K562 (cell line): ENCODE results near the gene DPM1. TPM values are rescaled to one million over a fixed set of nuclear protein-coding genes. Genes with fewer than 3 reads are reported as not detected.

Experiments used
- CBFA2T2 ChIP-seq: fragments of 450-650 bp; conservative IDR thresholded peaks from 2 replicates; pipeline ENCODE4 v1.6.1; 2017; ENCODE audit warnings: mild to moderate bottlenecking
- CCNT2 ChIP-seq: IDR thresholded peaks from 2 replicates; pipeline ENCODE4 v1.6.1; 2011; ENCODE audit warnings: borderline replicate concordance, low read depth, mild to moderate bottlenecking, moderate library complexity, mixed read lengths, low read length; ENCODE audit not compliant: insufficient read length; ENCODE audit errors: extremely low read depth
- DPF2 ChIP-seq: fragments of 450-650 bp; IDR thresholded peaks from 2 replicates; pipeline ENCODE4 v1.6.1; 2016
- FOS ChIP-seq: IDR thresholded peaks from 3 replicates; pipeline ENCODE4 v1.6.1; 2011; ENCODE audit not compliant: insufficient read length; ENCODE audit errors: extremely low read depth
- GTF2F1 ChIP-seq: IDR thresholded peaks from 2 replicates; pipeline ENCODE4 v1.6.1; 2011; ENCODE audit warnings: low read depth, low read length, improper control_type of control experiment
- RAD21 ChIP-seq, 2 experiments: fragments of 250-450 bp in 1 of 2; fragments of 450-650 bp in 1 of 2; sonication (Bioruptor Pico) in 1 of 2; formaldehyde crosslinking in 1 of 2; IDR thresholded peaks in 1 of 2; conservative IDR thresholded peaks in 1 of 2; 2 replicates each; pipeline versions ENCODE4 v1.4.0 to v1.8.0; 2020 to 2022; ENCODE audit warnings: mild to moderate bottlenecking in 2 of 2, moderate library complexity in 1 of 2
- SAFB2 ChIP-seq: fragments of 200-400 bp; formaldehyde crosslinking; IDR thresholded peaks from 2 replicates; pipeline ENCODE4 v1.6.1; 2018; ENCODE audit warnings: borderline replicate concordance, low read length, low read depth, moderate library complexity; ENCODE audit not compliant: severe bottlenecking
- SOX6 ChIP-seq: fragments of 450-650 bp; IDR thresholded peaks from 2 replicates; pipeline ENCODE4 v1.6.1; 2014; ENCODE audit warnings: mild to moderate bottlenecking
- TBP ChIP-seq: optimal IDR thresholded peaks from 2 replicates; pipeline ENCODE3; 2011; ENCODE audit warnings: low read depth, low read length, improper control_type of control experiment
- ZNF668 ChIP-seq: fragments of 250-450 bp; sonication (Bioruptor Pico); IDR thresholded peaks from 2 replicates; pipeline ENCODE4 v1.8.0; 2022; ENCODE audit warnings: mild to moderate bottlenecking, inconsistent platforms
- ZNF778 ChIP-seq: fragments of 450-650 bp; formaldehyde crosslinking; IDR thresholded peaks from 2 replicates; pipeline ENCODE4 v1.4.0; 2020; ENCODE audit warnings: mild to moderate bottlenecking, moderate library complexity
- polyA plus RNA-seq, 8 experiments: library from polyadenylated mRNA; depleted of rRNA in 4 of 8; stranded (reverse) in 5 of 8; unstranded in 3 of 8; fragments of >200 nt; fragmentation: Nextera tagmentation in 2 of 8; fragmentation: Illumina TruSeq in 1 of 8; extraction: Ambion mirVana in 2 of 8; extraction: Trizol in 1 of 8; gene quantifications; 2 replicates each; pipeline versions ENCODE4 v1.2.1 to v1.2.3, GENCODE V29; 2011 to 2014; ENCODE audit warnings: inconsistent platforms in 1 of 8, missing spikeins in 1 of 8
- total RNA-seq, 7 experiments: library from RNA; depleted of rRNA in 6 of 7; stranded (reverse); fragments of >200 nt in 6 of 7; fragmentation: Illumina TruSeq in 2 of 7; extraction: Trizol in 2 of 7; gene quantifications; 2 replicates each; pipeline versions ENCODE4 v1.2.1 to v1.2.3, GENCODE V29; 2011 to 2021; ENCODE audit warnings: low replicate concordance in 1 of 7
- TF ChIP-seq, protein P1 (sequence below): fragments of 250-450 bp; sonication (Bioruptor Pico); IDR thresholded peaks from 2 replicates; pipeline ENCODE4 v1.5.0; 2021
- TF ChIP-seq, protein P2 (sequence below): fragments of 450-650 bp; formaldehyde crosslinking; IDR thresholded peaks from 2 replicates; pipeline ENCODE4 v1.4.0; 2020; ENCODE audit warnings: mild to moderate bottlenecking, moderate library complexity
- TF ChIP-seq, protein P3 (sequence below): fragments of 450-650 bp; IDR thresholded peaks from 2 replicates; pipeline ENCODE4 v1.7.1; 2018; ENCODE audit warnings: mild to moderate bottlenecking, low read depth; ENCODE audit not compliant: partially characterized antibody
- TF ChIP-seq, protein P4 (sequence below): fragments of 250-450 bp; sonication (Bioruptor Pico); IDR thresholded peaks from 2 replicates; pipeline ENCODE4 v1.4.0; 2020; ENCODE audit warnings: mild to moderate bottlenecking, moderate library complexity
- TF ChIP-seq, protein P5 (sequence below): fragments of 450-650 bp; formaldehyde crosslinking; IDR thresholded peaks from 2 replicates; pipeline ENCODE4 v1.4.0; 2020; ENCODE audit warnings: mild to moderate bottlenecking, moderate library complexity
- TF ChIP-seq, protein P6 (sequence below): IDR thresholded peaks from 2 replicates; pipeline ENCODE4 v1.6.1; 2011; ENCODE audit not compliant: insufficient read length; ENCODE audit errors: extremely low read depth

The DPM1 gene
- total and polyA plus RNA-seq, 9 of the 15 experiments (the other 6 are each of a cell fraction or from before 2014, with no cell fraction given): 75.2 to 190 (median 153) TPM

DNA sequence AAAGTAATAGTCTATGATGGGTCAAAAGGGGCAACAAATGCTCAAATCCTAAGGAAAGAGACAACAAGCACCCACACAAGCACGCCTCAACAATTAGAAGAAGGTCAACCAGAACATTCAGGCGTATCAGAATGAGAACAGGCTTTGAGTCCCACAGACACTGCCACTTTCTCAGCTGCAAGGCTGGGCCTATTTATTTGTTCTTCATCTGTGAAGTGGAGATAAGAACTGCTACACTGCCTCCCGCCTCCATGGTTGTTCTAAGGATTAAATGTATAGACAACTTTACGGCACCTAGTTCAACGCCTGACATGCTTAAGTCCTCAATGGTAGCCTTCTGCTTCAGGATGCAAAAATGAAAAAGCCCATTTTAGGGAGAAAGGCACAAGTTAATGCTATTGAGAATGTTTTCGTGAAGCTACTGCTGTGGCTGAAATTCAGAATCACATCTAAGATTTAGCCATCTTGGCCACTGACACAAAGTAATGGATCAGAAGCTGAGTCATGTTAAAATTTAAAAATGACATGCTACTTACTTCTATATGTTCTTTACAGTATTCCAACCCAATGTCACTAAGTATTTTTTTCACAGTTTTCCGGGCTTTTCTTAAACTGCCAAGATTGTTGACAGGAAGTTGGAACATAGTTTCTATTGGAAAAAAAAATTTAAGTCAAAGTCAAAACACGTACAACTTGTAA lies 54.8 kb downstream of the DPM1 start (continued):
- no peak for TF ChIP-seq ZNF778
- TF ChIP-seq, protein P1, sequence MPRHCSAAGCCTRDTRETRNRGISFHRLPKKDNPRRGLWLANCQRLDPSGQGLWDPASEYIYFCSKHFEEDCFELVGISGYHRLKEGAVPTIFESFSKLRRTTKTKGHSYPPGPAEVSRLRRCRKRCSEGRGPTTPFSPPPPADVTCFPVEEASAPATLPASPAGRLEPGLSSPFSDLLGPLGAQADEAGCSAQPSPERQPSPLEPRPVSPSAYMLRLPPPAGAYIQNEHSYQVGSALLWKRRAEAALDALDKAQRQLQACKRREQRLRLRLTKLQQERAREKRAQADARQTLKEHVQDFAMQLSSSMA: no peak
- TF ChIP-seq, protein P2, sequence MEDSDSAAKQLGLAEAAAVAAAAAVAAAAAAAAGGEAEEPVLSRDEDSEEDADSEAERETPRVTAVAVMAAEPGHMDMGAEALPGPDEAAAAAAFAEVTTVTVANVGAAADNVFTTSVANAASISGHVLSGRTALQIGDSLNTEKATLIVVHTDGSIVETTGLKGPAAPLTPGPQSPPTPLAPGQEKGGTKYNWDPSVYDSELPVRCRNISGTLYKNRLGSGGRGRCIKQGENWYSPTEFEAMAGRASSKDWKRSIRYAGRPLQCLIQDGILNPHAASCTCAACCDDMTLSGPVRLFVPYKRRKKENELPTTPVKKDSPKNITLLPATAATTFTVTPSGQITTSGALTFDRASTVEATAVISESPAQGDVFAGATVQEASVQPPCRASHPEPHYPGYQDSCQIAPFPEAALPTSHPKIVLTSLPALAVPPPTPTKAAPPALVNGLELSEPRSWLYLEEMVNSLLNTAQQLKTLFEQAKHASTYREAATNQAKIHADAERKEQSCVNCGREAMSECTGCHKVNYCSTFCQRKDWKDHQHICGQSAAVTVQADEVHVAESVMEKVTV: no peak
- peak; percentile 95 for TF ChIP-seq CBFA2T2
- TF ChIP-seq, protein P3, sequence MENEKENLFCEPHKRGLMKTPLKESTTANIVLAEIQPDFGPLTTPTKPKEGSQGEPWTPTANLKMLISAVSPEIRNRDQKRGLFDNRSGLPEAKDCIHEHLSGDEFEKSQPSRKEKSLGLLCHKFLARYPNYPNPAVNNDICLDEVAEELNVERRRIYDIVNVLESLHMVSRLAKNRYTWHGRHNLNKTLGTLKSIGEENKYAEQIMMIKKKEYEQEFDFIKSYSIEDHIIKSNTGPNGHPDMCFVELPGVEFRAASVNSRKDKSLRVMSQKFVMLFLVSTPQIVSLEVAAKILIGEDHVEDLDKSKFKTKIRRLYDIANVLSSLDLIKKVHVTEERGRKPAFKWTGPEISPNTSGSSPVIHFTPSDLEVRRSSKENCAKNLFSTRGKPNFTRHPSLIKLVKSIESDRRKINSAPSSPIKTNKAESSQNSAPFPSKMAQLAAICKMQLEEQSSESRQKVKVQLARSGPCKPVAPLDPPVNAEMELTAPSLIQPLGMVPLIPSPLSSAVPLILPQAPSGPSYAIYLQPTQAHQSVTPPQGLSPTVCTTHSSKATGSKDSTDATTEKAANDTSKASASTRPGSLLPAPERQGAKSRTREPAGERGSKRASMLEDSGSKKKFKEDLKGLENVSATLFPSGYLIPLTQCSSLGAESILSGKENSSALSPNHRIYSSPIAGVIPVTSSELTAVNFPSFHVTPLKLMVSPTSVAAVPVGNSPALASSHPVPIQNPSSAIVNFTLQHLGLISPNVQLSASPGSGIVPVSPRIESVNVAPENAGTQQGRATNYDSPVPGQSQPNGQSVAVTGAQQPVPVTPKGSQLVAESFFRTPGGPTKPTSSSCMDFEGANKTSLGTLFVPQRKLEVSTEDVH: no peak
- TF ChIP-seq SAFB2: no peak
- no peak for TF ChIP-seq TBP
- no peak for TF ChIP-seq ZNF668 (CRISPR knock-in tag)
- TF ChIP-seq CCNT2: peak; percentile 95
- TF ChIP-seq, protein P4, sequence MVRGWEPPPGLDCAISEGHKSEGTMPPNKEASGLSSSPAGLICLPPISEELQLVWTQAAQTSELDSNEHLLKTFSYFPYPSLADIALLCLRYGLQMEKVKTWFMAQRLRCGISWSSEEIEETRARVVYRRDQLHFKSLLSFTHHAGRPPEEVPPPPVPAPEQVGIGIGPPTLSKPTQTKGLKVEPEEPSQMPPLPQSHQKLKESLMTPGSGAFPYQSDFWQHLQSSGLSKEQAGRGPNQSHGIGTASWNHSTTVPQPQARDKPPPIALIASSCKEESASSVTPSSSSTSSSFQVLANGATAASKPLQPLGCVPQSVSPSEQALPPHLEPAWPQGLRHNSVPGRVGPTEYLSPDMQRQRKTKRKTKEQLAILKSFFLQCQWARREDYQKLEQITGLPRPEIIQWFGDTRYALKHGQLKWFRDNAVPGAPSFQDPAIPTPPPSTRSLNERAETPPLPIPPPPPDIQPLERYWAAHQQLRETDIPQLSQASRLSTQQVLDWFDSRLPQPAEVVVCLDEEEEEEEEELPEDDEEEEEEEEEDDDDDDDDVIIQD: no peak
- TF ChIP-seq GTF2F1: no peak
- TF ChIP-seq, protein P5, sequence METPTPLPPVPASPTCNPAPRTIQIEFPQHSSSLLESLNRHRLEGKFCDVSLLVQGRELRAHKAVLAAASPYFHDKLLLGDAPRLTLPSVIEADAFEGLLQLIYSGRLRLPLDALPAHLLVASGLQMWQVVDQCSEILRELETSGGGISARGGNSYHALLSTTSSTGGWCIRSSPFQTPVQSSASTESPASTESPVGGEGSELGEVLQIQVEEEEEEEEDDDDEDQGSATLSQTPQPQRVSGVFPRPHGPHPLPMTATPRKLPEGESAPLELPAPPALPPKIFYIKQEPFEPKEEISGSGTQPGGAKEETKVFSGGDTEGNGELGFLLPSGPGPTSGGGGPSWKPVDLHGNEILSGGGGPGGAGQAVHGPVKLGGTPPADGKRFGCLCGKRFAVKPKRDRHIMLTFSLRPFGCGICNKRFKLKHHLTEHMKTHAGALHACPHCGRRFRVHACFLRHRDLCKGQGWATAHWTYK (CRISPR knock-in tag): peak; percentile 69; the same call in 1 of the 2 replicates
- no peak for TF ChIP-seq FOS
- TF ChIP-seq SOX6: peak; percentile 95
- no peak for TF ChIP-seq RAD21 (CRISPR knock-in tag; conservative IDR thresholded peaks at IDR 0.05 in 1 of 2, IDR thresholded peaks at IDR 0.05 in 1 of 2)
- TF ChIP-seq DPF2: peak; percentile 97
- TF ChIP-seq, protein P6, sequence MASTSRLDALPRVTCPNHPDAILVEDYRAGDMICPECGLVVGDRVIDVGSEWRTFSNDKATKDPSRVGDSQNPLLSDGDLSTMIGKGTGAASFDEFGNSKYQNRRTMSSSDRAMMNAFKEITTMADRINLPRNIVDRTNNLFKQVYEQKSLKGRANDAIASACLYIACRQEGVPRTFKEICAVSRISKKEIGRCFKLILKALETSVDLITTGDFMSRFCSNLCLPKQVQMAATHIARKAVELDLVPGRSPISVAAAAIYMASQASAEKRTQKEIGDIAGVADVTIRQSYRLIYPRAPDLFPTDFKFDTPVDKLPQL: no peak
